Measurements from ENCODE around the gene POU6F2.
"Not testable (repeated sequence)": the region's sequence is repeated elsewhere in the genome, so short reads cannot be mapped to it uniquely, and the experiment has no call there.

The POU6F2 gene, protein sequence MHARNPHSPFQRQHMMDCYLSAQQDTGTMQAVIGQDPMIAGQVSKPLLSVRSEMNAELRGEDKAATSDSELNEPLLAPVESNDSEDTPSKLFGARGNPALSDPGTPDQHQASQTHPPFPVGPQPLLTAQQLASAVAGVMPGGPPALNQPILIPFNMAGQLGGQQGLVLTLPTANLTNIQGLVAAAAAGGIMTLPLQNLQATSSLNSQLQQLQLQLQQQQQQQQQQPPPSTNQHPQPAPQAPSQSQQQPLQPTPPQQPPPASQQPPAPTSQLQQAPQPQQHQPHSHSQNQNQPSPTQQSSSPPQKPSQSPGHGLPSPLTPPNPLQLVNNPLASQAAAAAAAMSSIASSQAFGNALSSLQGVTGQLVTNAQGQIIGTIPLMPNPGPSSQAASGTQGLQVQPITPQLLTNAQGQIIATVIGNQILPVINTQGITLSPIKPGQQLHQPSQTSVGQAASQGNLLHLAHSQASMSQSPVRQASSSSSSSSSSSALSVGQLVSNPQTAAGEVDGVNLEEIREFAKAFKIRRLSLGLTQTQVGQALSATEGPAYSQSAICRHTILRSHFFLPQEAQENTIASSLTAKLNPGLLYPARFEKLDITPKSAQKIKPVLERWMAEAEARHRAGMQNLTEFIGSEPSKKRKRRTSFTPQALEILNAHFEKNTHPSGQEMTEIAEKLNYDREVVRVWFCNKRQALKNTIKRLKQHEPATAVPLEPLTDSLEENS

DNA sequence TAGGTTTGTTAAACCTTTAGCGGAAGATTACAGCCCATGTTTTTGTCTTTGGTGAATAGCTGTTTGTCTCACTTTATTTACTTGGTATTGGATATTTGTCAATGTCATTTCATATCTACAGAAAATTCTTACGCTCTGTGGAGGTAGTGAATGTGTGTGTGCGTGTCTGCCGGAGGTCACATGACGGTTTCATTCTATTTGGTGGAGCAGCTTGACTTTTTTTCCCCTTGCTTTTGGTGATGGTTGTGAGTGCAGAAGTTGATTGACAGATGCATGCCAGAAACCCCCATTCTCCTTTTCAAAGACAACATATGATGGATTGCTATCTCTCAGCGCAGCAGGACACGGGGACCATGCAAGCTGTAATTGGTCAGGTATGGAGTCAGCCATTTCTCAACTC is at the start of gene POU6F2:
Gene POU6F2, plus strand, starts transcription at position 225 of the 400 bp plus-strand sequence. Its CDS starts 45 bp downstream, at position 270.
- no peak for DNase-seq

DNA sequence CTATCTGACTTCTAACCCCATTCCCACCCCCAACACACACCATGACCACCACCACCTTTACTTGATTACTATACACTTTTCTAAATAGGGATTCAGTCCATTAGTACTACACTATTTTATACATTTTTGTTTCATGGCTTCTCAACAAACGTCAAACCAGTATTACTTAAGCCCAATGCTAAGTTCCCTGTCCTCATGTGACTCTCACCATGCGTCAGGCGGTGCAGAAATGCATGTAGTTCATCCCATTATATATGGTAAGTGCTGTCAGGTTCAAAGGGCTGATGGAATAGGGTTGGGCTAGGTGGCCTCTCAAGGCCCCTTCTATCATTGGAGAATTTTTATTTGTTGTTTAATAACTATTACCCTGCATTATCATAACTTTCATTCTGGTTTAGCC is 49.2 kb upstream of the POU6F2 start:
- DNase-seq = no peak

DNA sequence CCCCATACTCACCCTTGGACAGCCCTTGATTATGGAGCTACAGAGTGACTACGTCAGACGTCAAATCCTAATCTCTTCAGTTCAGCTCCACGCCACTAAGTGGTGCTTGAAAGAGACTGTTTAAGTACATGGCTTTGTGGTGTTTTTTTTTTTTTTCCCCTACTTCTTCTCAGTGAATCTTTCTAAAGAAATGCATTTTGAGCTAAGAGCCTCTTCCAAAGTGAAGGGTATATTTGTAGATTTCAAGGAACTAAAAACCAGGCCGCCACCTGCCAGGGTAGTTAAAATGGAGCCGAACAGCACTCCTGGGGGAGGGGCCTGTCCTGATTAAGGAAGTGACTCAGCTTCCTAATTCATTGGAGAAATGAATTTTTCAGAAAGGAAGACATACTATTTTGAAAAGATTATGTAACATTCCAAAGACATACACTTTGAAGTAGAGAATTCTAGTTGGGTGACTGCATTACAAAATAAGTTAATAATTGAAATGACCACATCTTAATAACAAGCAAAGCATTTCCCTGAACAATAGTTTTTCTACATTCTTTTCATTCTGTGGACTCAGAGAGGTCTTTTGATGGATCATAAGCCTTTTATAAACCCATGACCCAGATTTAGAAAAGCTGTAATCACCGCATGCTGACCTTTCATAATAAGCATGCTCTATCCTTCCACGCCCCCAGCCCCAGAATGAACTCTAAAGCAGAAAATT is 48.1 kb upstream of the POU6F2 start:
- no peak for DNase-seq

DNA sequence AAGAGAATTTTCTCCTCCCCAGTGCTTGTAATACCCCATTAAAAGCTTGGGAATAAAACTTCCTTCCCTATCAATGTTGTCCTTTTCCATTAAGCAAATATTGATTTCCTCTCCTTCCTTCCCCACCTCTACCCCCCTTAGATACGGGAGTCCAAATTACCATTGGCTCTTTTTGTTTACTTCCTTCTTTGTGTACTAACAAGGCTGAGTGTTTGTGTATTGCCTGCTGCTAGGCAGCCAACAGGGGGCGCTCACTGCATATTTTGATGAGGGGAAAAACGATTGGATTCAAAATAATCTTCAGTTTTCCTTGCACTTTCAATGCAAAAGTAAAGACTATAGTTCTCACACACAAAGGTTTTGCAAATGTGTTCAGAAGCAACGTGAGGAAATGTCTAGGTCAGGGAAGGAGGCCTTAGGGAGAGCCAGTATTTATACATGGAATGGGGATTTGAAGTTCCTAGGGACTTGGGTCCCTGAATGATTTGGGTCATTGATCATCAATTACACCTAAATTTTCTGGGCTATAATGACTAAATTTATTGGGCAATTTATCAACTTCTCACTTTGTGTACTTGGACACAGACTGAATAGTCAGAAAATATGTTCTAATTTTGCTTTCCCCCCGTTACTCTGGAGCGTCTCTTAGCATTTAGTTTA is 45.1 kb upstream of the POU6F2 start:
- peak in 36 of 56 donors; percentile 0 to 70 (median 16) for DNase-seq

DNA sequence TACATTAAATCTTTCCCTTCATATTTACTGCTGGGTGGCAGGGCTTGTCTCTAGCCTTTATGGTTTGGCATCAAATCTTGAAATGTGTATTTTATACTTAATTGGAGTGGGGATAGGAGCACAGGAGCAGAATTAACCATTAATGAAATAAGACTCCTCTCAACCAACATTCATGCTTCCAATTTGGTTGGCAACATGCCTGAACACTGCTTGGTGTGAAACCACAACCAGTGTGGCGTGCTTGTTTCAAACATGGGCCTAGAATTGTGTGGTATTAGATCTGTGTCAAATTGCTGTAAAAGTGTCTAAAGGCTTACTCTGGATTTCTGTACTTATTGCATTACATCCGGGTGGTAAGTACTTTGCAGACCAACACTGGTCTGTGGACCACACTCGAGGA is 43.7 kb upstream of the POU6F2 start:
- no peak for DNase-seq

DNA sequence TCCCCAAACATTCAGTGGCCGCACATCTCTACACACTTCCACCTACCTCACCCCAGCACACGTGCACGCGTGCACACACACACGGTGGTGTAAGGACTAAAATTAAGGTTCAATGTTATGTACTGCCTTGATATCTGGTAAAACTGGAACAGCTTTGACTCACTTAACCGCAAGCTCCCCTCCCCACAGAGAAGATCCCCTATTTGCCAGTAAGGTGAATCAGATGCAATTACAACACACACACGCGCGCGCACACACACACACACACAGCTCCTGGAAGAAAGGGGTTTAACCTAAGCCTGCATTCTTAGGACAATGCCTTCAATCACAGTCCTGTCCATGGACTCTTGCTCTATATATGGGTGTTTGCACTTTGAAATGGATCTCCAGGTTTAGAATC is 43.2 kb upstream of the POU6F2 start:
- DNase-seq = no peak

DNA sequence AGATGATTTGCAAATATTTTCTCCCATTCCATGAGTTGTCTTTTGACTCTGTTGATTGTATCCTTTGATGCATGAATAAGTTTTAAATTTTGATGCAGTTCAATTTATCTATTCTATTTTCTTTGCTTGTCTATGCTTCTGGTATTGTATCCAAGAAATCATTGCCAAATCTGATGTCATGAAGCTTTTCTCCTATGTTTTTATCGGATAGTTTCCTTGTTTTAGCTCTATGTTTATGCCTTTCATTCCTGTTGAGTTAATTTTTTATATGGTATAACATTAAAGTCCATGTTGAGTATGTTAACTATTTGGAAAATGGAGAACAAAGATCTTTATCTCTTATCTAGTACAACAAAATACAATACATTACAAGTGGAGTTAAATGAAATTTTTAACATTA is 41.1 kb upstream of the POU6F2 start:
- no peak for DNase-seq

DNA sequence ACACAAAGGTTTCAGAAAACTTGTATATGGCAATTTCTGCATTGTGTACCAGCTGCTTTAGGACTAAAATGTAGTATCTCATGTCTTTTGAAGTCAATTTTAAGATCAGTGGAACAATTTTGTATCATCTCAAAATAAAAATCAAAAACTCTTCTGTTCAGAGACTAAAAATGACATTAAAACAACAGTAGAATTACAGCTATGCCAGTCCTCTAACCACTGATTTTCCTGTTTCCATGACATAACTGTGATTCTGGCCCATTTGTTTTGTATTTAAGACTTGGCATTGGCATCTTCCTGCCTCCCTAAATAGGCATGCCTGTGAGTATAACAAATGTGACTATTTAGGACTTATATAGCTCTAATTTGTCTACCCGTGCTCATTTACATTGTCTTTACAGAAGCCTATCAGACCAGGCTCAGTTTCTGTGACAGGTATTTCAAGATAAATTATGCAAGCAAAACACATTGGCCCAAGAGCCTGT is 39.7 kb upstream of the POU6F2 start:
- DNase-seq = no peak

DNA sequence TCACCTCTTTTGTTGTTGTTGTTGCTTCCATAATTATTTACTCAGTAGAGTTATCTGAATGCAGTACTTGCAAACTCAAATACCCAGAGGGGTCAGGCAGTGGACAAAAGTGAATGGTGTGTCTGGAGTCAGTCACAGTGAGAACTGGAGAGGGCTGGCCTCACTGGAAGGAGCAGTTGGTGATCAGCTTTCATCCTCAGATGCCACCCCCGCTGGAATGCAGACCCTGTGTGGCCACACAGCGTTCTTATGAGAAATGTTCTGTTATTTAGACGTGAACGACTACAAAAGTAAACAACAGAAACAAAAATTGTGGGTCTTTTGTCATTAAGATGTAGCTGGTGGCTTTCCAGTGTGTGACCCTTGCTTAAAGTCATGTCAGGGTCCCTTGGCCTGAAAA is 39.1 kb upstream of the POU6F2 start:
- no peak for DNase-seq

DNA sequence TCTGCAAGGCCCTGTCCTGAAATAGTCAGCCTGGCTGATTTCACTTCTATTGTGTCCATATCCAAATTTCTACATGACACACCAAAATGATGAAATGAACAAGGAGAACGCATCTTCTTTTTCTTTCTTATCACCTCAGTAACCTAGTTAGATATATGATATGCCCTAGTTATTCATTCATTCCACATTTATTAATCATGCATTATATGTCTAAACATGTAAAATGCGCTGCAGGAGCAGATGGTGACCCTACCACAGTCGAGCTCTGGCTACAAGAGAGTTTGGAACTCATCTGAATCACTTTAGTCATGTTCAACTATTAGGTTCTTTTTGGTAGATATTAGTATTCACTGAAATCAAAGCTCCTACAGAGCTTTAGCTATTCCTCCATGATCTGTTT is 36.9 kb upstream of the POU6F2 start:
- no peak for DNase-seq

DNA sequence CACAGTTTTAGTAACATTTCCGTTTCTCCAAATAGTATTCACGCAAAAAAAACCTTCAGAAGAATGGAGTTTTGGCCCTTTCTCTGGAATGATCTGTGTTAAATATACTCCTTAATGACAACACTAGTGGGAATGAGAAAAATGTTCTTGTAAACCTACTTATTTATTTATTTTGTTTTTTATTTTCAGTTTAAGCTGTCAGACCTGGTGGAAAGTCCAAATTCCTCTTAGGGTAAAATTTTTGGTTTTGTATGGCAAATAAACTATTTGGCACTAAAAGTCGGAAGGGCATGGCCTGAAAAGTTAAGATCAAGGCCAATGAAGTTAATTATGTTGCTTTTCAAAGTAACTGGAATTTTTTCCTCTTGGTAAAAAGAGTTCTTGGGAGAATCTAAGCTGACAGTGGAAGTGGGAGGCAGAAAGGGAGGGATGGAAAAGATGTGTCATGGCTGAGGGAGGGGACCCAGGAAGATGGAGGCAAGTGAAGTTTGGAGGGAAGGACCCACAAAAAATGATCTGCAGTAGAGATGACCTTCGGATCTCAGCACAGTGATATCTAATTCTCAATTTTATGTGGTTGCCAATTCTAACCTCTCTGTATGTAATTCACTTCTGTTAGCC is 35.2 kb upstream of the POU6F2 start:
- no peak for DNase-seq

DNA sequence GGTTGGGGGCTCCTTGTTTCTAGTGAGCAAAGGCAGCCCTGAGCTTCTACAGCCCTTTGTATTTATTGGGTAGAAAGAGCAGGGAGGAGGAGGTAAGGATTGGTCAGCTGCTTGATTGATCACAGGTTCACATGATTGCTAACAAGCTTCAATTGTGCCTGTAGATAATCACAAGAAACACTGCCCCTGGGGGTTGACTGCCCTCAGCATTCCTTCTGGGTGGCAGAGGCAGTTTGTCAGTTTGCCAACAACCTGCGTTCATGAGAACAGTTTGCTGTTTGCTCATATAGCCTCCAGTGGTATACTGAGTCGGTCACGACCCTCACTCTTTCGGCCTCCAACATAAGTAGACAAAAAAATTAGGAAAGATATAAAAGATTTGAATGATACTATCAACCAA is 30.2 kb upstream of the POU6F2 start:
- not testable (repeated sequence) for DNase-seq

DNA sequence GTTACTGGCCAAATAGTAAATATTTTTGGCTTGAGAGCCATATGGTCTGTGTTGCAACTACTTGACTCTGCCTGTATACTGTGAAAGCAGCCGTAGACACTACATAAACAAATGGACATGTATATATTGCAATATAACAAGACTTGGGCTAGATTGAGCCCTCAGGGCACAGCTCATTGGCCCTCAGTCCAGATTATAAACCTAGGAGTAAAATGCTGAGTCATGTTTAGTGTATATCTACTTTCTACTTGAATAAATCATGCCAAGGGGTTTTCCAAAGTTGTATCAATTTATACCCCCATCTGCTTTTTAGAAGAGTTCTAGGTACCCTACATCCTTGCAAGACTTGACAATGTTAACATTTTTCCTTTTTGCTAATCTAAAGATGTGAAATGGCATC is 27.4 kb upstream of the POU6F2 start:
- DNase-seq = no peak

DNA sequence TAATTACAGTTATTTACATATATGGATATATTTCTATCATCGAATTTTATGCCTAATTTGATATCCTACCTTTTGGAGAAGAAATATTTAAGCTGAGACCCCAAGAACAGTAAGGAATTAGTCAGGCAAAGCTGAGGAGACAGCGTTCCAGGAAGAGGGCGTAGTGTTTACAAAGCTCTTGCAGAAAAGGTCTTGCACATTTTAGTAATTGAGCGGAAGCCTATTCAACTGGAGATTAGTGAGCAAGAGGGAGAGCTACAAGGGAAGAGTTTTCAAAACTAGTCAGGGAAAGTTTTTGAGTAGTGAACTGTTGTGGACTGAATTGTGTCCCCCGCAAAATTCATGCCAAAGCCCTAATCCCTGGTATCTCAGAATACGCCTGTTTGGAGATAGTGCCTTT is 26.5 kb upstream of the POU6F2 start:
- no peak for DNase-seq

DNA sequence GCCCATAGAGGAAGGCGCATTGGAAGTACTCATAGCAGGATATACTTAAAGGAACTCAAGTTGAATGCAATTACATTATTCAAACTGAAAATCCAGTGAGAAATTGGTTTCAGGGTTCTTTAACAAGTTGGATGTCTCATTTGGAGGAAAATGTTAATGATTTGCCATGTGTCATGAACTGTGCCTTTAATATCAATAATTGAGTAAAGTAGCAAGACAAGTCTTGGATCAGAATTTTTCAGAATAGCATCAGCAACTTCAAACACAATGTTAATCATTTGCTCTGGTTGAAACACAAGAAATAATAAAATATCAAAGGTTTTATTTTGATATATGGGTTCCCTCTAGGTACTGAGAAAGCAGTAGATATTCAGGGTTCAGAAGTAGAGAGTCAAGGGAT is 24.5 kb upstream of the POU6F2 start:
- no peak for DNase-seq

DNA sequence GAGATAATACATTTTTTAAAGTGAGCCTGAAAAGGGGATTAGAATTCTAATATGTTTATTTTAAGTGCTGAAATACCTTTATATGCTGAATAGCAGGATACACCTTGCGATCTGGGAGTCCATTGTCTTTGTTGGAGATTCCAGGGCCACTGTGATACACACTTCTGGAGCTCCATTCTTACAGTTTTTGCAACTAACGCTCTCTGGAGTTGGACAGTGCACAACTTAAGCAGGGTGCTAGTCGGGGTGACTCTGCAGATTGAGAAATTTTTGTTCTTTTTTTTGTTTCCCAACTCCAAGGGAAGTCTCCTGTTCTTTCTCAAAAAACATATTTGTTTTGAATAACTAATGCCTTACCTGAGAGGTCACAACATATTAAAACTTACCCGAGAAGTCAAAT is 23.7 kb upstream of the POU6F2 start:
- no peak for DNase-seq

DNA sequence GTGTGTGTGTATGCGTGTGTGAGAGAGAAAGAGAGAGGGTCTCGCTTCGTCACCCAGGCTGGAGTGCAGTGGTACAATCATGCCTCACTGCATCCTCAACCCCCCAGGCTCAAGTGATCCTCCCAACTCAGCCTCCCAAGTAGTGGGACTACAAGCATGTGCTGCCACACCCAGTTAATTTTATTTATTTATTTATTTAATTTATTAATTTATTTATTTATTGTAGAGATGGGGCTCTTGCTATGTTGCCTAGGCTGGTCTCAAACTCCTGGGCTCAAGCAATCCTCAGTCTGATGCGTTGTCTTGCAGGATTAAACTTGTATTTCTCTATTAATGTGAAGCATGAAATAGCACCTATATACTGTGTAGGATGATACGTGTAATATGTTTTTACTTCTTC is 21.8 kb upstream of the POU6F2 start:
- DNase-seq = no peak

DNA sequence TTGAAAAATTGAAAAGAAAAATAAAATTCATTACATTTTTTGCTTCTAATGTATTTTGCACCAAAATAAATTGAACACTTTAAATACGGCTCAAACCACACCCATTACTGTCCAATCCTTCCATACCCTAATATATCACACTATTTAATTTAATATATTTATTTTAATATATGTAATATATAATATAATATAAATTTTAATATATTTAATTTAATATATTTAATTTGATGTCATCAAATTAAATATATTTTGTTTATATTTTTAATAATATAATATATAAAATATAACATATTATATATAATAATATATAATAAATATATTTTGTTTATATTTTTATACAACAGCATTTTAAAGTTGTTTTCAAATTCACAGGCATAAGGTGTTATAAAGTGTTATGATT is 15.7 kb upstream of the POU6F2 start:
- DNase-seq = no peak

DNA sequence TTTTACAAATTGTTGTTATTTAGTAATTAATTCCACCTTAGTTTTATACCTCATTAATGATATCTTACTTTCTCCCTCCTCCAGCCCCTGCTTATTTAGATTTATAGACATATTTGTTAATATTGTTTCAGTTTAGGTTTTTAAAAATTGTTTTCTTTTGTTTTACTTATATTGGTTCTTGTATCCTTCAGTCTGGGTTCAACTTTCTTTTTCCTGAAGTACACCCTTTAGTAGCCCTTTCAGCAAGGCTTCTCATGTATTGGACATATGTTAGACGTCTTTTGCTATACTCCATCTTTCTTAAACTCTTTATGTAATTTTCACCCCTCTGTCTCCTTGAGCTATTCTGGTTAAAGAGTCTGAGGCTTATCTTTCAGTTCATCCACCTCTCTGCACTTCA is 12.8 kb upstream of the POU6F2 start:
- no peak for DNase-seq

DNA sequence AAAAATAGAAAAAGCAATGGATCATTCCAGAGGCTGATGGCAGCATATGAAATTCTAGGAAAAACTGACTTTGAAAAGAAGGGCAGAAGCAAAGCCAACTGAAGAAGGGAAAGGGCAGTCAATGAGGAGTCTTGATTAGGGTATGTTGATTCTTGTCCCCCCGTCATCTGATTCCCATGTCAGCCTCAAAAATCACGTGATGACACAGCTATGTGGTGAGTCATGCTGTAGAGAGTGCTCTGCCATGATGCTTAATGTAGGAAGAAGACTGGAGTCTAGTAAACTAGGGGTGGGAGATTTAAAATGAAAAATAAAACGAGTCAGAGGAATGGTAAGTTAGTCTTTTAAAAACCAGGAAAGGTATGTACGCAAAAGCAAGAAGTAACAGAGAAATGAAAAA is 3.9 kb upstream of the POU6F2 start:
- DNase-seq = no peak

DNA sequence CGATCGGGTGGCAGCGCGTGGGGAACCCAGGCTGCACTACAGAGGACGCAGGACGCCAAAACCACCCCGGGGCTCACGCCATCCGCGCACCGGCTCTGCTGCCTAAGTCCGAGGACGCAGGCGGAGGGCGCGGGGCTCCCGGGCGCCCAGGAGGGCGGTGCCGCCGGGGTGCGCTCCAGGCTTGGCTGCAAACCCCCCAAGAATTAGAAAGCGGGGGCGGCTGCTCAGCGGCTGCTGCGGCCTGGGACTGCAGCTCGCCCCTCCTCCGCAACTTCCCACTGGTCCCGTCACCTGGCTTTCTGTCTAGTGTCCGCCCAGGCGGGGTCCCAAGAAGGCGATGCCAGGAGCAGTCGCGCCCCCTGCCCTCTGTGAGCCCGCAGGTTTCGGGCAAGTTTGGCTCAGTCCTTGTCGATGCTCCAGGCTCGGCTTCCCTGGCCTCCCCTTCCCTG is 1.7 kb upstream of the POU6F2 start:
- peak in 1 of 56 donors; percentile 2 for DNase-seq
